Gastroesophageal sphincter (tissue), 4 donors: ENCODE results near the gene TBATA. TPM values are rescaled to one million over a fixed set of nuclear protein-coding genes. Genes with fewer than 3 reads are reported as not detected.

Experiments
- ATAC-seq: fragments of 150-250 bp; one replicate; pipeline ENCODE4 v1.9.1; 2016; ENCODE audit warnings: mild to moderate bottlenecking, moderate library complexity
- H3K27ac ChIP-seq, 4 donors: fragments of 200-600 bp; sonication (generic) in 3 of 4; 1 replicate in 3 of 4; 2 replicates in 1 of 4; pipeline ENCODE4 v1.5.1; 2016 to 2019
- H3K27me3 ChIP-seq: fragments of 200-600 bp; sonication (generic); one replicate; pipeline ENCODE4 v1.5.1; 2019
- H3K36me3 ChIP-seq, 2 donors: fragments of 200-600 bp; sonication (generic); one replicate each; pipeline ENCODE4 v1.5.1; 2019; ENCODE audit warnings: control low read depth in 1 of 2
- H3K4me1 ChIP-seq, 3 donors: fragments of 200-600 bp; sonication (generic); 1 replicate in 2 of 3; 2 replicates in 1 of 3; pipeline ENCODE4 v1.5.1; 2016 to 2019; ENCODE audit warnings: control low read depth in 2 of 3
- H3K4me3 ChIP-seq, 2 donors: fragments of 200-600 bp; sonication (generic); one replicate each; pipeline ENCODE4 v1.5.1; 2019; ENCODE audit warnings: mild to moderate bottlenecking in 1 of 2, moderate library complexity in 1 of 2
- H3K9me3 ChIP-seq, 3 donors: fragments of 200-600 bp; sonication (generic); one replicate each; pipeline ENCODE4 v1.5.1; 2017 to 2019; ENCODE audit warnings: control low read depth in 2 of 3
- CTCF ChIP-seq, 4 experiments: fragments of 200-600 bp in 2 of 4; fragments of 450-650 bp in 2 of 4; sonication (generic) in 1 of 4; IDR thresholded peaks; one replicate each; pipeline ENCODE4 v1.5.1; 2017 to 2019; ENCODE audit warnings: antibody characterized with exemption in 4 of 4, mild to moderate bottlenecking in 2 of 4, moderate library complexity in 2 of 4
- EP300 ChIP-seq: sonication (generic); formaldehyde crosslinking; IDR thresholded peaks from one replicate; pipeline ENCODE4 v1.6.1; 2017; ENCODE audit warnings: antibody characterized with exemption, mild to moderate bottlenecking
- POLR2A ChIP-seq, 2 donors: fragments of 450-650 bp; IDR thresholded peaks; one replicate each; pipeline ENCODE4 v1.6.1; 2017; ENCODE audit warnings: antibody characterized with exemption in 2 of 2, mild to moderate bottlenecking in 2 of 2, moderate library complexity in 1 of 2
- POLR2AphosphoS5 ChIP-seq: sonication (generic); formaldehyde crosslinking; IDR thresholded peaks from one replicate; pipeline ENCODE4 v1.6.1; 2017; ENCODE audit warnings: antibody characterized with exemption
- WGBS, 2 donors: methylation state at CpG; one replicate each; pipeline ENCODE4 v1.1.5; 2018; ENCODE audit warnings: low coverage in 1 of 2; 5-methylcytosine and 5-hydroxymethylcytosine counted together
- small RNA-seq, 4 donors: library from RNA; depleted of rRNA; stranded (forward); fragments of <200 nt; gene quantifications; one replicate each; pipeline ENCODE3, GENCODE V24; 2016
- total RNA-seq, 4 donors: library from RNA; depleted of rRNA; stranded (reverse); fragments of >200 nt; gene quantifications; one replicate each; pipeline ENCODE4 v1.1.0, GENCODE V29; 2016

TBATA gene
- total RNA-seq, 4 donors from 2014 or later, result not detected

GRCh38 chr10:70729763-70730357, 55.3 kb downstream of the TBATA start:
- ATAC-seq, result no peak
- no peaks in the 10 kb centered on the region for H3K9me3 ChIP-seq
- H3K4me1 ChIP-seq, result peaks cover 0 to 6% (median 0%) of the 10 kb centered on the region in 3 donors
- no peak overlapping the region for H3K27ac ChIP-seq
- no peaks in the 10 kb centered on the region for H3K27me3 ChIP-seq
- H3K4me3 ChIP-seq, result no peak overlapping the region
- 18 to 51% methylated on average over 3 to 9 of the region's 16 CpGs for WGBS, 2 donors
- H3K36me3 ChIP-seq, result no peaks in the 10 kb centered on the region
- no peak for TF ChIP-seq EP300
- no peak for TF ChIP-seq POLR2A (IDR thresholded peaks at IDR 0.05)
- no peak for TF ChIP-seq POLR2AphosphoS5
- no peak for TF ChIP-seq CTCF (IDR thresholded peaks at IDR 0.05)

GRCh38 chr10:70728328-70728727, 56.8 kb downstream of the TBATA start:
- no peaks in the 10 kb centered on the region for H3K36me3 ChIP-seq
- H3K27me3 ChIP-seq, result no peaks in the 10 kb centered on the region
- H3K4me3 ChIP-seq, result no peak overlapping the region
- H3K9me3 ChIP-seq, result no peaks in the 10 kb centered on the region
- no peak for TF ChIP-seq POLR2AphosphoS5
- no peak for TF ChIP-seq POLR2A (IDR thresholded peaks at IDR 0.05)
- TF ChIP-seq CTCF (IDR thresholded peaks at IDR 0.05), result no peak
- no peak for TF ChIP-seq EP300
- 87 to 91% methylated on average over 2 of the region's 2 CpGs for WGBS, 2 donors
- H3K4me1 ChIP-seq, result peaks cover 0 to 6% (median 0%) of the 10 kb centered on the region in 3 donors
- no peak overlapping the region for H3K27ac ChIP-seq
- no peak for ATAC-seq

- no peak for ATAC-seq
- H3K4me1 ChIP-seq, result peaks cover 0 to 6% (median 0%) of the 10 kb centered on the region in 3 donors
- no peak overlapping the region for H3K4me3 ChIP-seq
- 93 to 100% methylated on average over 3 of the region's 10 CpGs for WGBS, 2 donors
- H3K27me3 ChIP-seq, result no peaks in the 10 kb centered on the region
- no peak overlapping the region for H3K27ac ChIP-seq
- no peaks in the 10 kb centered on the region for H3K9me3 ChIP-seq
- TF ChIP-seq CTCF (IDR thresholded peaks at IDR 0.05) (no peak), POLR2A (IDR thresholded peaks at IDR 0.05) (no peak)
- H3K36me3 ChIP-seq, result no peaks in the 10 kb centered on the region
Measured at GRCh38 chr10:70726909-70727495, 58.2 kb downstream of the TBATA start.

GRCh38 chr10:70723771-70724170, 61.4 kb downstream of the TBATA start:
- Histone ChIP-seq H3K36me3 (no peaks in the 10 kb centered on the region), H3K4me1 (no peaks in the 10 kb centered on the region), H3K4me3 (no peak overlapping the region), H3K27ac (no peak overlapping the region), H3K9me3 (no peaks in the 10 kb centered on the region), H3K27me3 (no peaks in the 10 kb centered on the region)
- no peak for ATAC-seq
- 79% methylated on average over 2 of the region's 3 CpGs; no CpG with 5 or more reads in 1 of the 2 donors for WGBS, 2 donors
- TF ChIP-seq POLR2A (IDR thresholded peaks at IDR 0.05) (no peak), CTCF (IDR thresholded peaks at IDR 0.05) (no peak), EP300 (no peak)

- H3K27me3 ChIP-seq, result no peaks in the 10 kb centered on the region
- H3K36me3 ChIP-seq, result no peaks in the 10 kb centered on the region
- no peaks in the 10 kb centered on the region for H3K4me1 ChIP-seq
- no peak overlapping the region for H3K4me3 ChIP-seq
- no peak for ATAC-seq
- no peak for TF ChIP-seq POLR2A (IDR thresholded peaks at IDR 0.05)
- H3K27ac ChIP-seq, result no peak overlapping the region
- H3K9me3 ChIP-seq, result no peaks in the 10 kb centered on the region
- WGBS, 2 donors, result 91 to 95% methylated on average over 3 of the region's 4 CpGs
Measured at GRCh38 chr10:70722820-70723424, 62.3 kb downstream of the TBATA start.

Small RNAs within 50 kb of the gene (small RNA-seq; reads per million reads assigned to genes)
- 0 reads per million in 4 donors for gene RPS26P40

Other genes starting within 250 kb of the TBATA start
- gene PRF1, start 182.6 kb downstream of the TBATA start, total RNA-seq, result 1 to 10 TPM in 2 of 4 donors, under 1 TPM in 1, not detected in 1; 0.96 to 3.9 (median 2.0) TPM
- under 1 TPM in 2 of 4 donors, not detected in 2; 0.04 to 0.27 TPM for gene ADAMTS14, start 112.9 kb downstream of the TBATA start, total RNA-seq
- gene SGPL1, start 30.6 kb upstream of the TBATA start, total RNA-seq, result 10 to 100 TPM; 23.0 to 28.1 (median 24.4) TPM
- 100 to 1,000 TPM in 1 of 4 donors, 10 to 100 TPM in 3; 63.4 to 102 (median 74.0) TPM for gene PCBD1, start 103.2 kb upstream of the TBATA start, total RNA-seq